ENCODE data around the gene LGR4.
"Not testable (repeated sequence)": the region's sequence is repeated elsewhere in the genome, so short reads cannot be mapped to it uniquely, and the experiment has no call there.

The LGR4 gene

GRCh38 chr11:27456795-27457329, 15.7 kb downstream of the LGR4 start:
- no peak for DNase-seq (ENCODE audit: low spot score)

DNA sequence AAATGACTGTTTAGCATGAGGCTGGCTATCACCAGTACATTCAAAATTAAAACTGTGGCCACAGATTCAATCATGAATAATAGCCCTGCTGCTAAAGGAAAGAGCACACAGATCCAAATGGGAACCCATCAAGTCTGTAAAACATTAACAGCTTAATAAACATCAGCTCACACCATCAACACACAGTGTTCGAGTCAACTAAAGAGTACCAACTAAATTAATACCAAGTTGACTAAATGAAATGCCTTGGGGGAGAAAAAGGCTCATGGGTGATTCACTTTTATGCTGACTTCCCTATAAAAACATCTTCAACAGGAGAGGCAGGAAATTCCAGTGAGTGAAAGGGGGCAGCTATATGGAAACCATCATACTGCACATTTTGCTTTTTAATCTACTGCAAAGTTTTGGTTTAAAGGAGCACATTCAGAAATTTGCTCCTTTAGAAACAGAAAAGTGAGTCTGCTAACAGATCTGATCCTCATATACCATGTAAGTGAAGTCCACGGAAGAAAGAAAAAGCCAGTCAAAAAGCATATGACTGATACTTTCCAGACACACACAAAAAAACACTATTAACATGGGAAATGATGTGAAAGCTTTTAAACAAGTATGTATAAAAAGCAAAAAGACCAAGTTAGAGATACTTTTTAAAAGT, 16.3 kb downstream of the LGR4 start:
- no peak for DNase-seq (ENCODE audit: low spot score)

DNA sequence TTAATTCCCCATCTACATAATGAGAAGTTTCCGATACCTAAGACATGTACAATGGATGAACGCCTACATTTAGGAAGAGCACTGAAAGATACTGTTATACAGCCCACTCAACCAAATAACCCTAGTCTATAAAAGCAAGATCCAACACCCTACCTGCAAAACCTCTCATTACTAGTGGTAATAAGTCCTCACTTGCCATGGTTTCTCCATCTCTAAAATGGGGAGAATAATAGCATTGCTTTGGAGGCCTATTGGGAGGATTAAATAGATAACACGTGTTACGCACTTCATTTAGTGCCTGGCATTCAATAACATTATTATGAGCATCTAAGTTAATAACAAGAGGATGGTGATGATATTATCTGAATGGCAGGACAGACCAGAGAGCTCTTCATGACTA, 16.9 kb downstream of the LGR4 start:
- no peak for DNase-seq (ENCODE audit: low spot score)

- DNase-seq (ENCODE audit: low spot score): no peak
Measured at GRCh38 chr11:27453701-27454100, 18.9 kb downstream of the LGR4 start.

DNA sequence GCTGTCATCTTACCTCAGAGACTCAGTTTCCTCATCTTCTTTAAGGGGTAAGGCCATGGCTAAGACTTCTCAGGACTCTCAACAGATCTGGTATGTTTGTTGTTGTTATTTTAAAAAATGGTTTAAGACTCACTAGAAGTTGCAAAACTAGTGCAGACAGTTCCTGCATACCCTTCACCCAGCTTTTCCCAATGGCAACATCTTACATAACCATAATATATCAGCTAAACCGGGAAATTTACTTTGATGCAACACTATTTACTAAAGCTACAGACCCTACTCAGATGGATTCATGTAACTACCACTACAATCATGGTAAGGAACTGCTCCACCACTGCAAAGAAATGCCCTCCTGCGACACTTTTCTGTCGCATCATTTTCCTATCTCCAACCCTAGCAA, 20.4 kb downstream of the LGR4 start:
- no peak for DNase-seq (ENCODE audit: low spot score)

DNA sequence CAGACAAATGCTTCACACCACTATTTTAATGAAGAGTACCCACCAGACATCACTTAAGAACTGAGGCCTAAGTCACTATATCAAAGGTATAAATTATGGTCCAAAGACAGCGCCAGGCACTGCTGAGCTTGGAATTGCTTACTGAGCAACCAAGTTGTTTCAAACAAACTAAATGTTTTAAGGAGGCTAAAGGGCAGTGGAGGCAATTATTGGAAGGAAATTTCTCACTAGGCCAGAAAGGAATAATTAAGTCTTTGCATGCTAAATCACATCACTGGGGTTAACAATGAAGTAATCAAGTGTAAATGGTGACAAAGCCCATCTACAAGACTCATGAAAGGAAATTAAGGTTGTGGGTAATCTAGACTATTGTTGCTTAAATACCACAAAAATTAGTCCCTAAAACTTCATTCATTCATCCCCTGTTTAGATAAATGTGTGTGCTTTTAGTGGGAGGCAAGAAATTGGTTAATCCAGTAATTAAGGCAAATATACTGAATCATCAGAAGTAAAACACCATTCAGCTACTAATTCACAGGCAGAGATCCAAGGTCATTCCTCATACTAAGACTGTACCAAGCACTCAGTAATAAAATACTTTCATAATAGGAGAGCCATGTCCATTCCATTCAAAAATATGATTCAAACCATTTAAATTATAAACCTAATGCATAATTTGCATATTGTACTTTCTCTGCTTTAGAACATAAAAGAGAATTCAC, 21.2 kb downstream of the LGR4 start:
- DNase-seq (ENCODE audit: low spot score): no peak

DNA sequence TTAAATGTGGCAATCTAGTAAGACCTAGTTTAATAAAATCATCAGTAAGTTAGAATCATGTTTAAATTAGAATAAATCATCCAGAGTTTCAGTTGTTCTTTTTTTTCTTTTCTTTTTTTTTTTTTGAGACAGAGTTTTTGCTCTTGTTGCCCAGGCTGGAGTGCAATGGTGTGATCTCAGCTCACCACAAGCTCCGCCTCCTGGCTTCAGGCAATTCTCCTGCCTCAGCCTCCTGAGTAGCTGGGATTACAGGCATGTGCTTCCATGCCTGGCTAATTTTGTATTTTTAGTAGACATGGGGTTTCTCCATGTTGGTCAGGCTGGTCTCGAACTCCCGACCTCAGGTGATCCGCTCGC, 24.4 kb downstream of the LGR4 start:
- DNase-seq (ENCODE audit: low spot score): not testable (repeated sequence)

GRCh38 chr11:27447288-27448183, 25.1 kb downstream of the LGR4 start:
- no peak for DNase-seq (ENCODE audit: low spot score)

DNA sequence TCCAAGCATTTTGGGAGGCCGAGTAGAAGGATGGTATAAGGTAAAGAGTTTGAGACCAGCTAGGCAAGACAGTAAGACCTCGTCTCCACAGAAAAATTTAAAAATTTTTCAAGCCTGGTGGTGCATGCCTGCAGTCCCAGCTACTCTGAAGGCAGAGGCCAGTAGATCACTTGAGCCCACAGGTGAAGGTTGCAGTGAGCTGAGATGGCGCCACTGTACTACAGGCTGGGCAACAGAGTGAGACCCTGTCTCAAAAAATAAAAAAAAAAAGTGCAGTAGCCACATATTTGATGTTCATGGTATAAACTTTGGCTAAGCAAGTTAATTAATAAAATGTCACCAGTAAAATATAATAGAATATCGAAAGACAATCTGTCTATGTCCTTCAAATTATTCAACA, 27.0 kb downstream of the LGR4 start:
- DNase-seq (ENCODE audit: low spot score): no peak

DNA sequence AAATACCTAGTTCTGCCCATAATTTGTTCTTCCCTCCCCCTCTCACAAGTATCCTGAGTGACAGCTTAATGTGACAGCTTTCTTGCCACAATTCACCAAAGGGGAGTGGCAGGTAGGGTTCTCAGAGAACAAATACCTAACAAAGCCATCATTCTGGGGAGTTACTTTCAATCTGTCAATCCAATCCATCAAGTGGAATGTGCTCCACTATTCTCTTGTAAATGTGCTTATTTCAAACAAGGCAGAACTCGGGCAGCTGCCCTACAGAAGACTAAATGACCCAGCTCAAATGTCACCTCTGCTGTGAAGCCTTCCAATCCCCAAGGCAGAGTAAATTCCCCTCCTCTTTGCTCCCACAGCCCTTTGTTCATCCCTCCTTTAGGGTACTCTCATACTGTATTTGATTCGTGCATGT, 27.8 kb downstream of the LGR4 start:
- no peak for DNase-seq (ENCODE audit: low spot score)

GRCh38 chr11:27443746-27444507, 28.7 kb downstream of the LGR4 start:
- no peak for DNase-seq (ENCODE audit: low spot score)

DNA sequence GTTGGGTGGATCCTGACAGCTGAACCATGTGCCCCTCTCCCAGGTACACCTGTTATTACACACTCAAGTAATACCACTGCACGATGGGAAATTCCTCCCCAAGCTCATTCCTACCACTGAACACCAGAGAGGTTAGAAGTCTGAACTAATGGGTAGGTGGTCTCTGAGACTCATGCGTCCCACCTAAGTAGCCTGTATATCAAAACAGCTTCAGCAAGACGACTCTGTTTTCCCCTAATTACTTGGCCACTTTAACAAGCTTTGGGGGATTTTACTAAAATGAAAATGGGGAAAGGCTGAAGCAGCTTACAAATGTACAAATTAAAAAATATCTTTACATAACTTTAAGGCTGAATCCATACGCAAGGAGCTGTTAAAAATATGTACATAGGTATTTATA, 29.4 kb downstream of the LGR4 start:
- no peak for DNase-seq (ENCODE audit: low spot score)

DNA sequence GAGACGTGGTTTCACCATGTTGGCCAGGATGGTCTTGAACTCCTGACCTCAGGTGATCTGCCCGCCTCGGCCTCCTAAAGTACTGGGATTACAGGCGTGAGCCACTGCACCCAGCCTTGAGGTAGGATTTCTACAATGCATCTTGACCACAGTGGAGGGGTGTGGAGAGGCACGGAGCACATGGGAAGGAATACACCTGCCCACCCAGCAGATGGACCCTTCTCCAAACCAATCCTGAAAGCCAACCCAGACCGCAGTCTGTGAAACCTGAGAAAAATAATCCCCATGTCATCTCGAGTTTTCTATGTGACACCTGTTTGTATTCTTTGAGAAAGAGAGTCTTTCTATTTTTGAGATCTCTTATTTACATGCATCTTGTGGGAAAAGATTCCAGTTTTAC, 32.5 kb downstream of the LGR4 start:
- DNase-seq (ENCODE audit: low spot score): no peak

DNA sequence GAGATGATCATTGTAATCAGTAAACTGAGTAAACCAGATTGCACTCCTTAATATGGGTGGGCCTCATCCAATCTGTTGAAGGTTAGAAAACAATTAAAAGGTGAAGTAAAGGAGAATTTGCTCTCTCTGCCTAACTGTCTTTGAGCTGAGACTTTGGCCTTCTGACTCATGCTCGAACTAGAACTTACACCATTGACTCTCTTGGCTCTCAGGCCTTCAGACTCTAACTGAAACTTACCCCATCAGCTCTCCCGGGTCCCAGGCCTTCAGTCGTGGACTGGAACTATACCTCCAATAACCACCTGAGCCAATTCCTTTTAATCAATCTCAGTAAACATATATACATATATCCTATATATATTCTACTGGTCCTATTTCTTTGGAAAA, 34.0 kb downstream of the LGR4 start:
- no peak for DNase-seq (ENCODE audit: low spot score)

GRCh38 chr11:27437829-27438594, 34.6 kb downstream of the LGR4 start:
- no peak for DNase-seq (ENCODE audit: low spot score)

GRCh38 chr11:27436916-27437315, 35.7 kb downstream of the LGR4 start:
- no peak for DNase-seq (ENCODE audit: low spot score)

DNA sequence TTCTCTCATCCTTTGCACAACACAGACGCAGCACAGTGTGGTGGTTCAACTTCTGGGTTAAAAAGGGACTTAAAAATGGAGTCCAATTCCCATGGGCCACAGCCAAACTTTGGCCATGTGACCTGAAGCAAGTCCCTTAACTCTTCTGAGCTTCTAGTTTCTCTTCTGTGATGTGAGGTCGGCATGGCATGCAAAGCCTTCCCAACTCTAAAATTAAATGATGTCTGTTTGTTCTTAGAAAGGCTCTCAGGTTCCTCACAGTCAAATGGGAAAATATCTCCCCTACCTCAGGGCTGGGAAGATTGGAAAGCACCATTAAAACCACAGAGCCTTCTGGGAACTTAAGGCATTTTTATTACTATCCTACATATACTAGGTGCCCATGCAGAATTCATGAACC, 38.8 kb downstream of the LGR4 start:
- DNase-seq (ENCODE audit: low spot score): no peak

- no peak for DNase-seq (ENCODE audit: low spot score)
Measured at GRCh38 chr11:27431808-27432207, 40.8 kb downstream of the LGR4 start.

DNA sequence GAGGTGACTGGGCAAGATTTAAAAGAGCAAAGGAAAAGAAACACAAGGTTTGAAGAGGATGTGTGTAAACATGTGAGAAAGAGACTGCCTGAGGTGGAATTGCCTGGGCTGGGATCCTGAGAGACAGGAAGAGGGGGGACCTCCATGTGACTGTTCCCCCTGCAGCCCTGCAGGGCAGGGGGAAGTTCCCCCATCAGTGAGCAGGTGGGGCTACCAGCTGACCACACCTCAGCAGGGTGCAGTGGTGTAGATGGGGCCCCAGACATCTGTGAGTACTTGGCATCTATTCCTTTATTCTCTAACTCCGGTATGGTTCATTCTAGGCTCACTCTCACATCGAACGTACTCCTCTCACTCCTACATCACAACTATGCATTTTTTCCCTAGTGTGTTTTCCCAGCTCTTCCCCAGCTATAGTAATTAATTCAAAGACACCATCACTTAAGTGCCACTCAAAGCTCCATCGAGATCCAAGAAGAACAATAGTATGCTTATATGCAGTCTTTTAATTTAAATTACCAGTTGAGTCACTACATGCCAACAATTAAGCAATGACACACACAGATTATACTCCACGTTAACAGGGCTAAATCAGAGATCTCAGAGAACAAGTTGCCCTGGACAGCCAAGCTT, 42.7 kb downstream of the LGR4 start:
- DNase-seq (ENCODE audit: low spot score): no peak

- no peak for DNase-seq (ENCODE audit: low spot score)
Measured at GRCh38 chr11:27427183-27427980, 45.2 kb downstream of the LGR4 start.

Data from hematopoietic multipotent progenitor cell treated with erythropoietin and hydrocortisone succinate and interleukin-3 and kit ligand, for 17 days (in vitro differentiated cells).